ENCODE results near the gene MAPKAPK2.
"Not testable (repeated sequence)": the region's sequence is repeated elsewhere in the genome, so short reads cannot be mapped to it uniquely, and the experiment has no call there.

Gene MAPKAPK2

GRCh38 chr1:206778031-206778430 is 93.3 kb downstream of the MAPKAPK2 start:
- no peak for DNase-seq (ENCODE audit: low spot score)

- not testable (repeated sequence) for DNase-seq (ENCODE audit: low spot score)
Observed at GRCh38 chr1:206778911-206779310, 94.2 kb downstream of the MAPKAPK2 start.

GRCh38 chr1:206779638-206780037 is 94.9 kb downstream of the MAPKAPK2 start:
- DNase-seq (ENCODE audit: low spot score), result no peak

- DNase-seq (ENCODE audit: low spot score), result no peak
Observed at GRCh38 chr1:206782448-206782847, 97.7 kb downstream of the MAPKAPK2 start.

GRCh38 chr1:206783506-206783905 is 98.8 kb downstream of the MAPKAPK2 start:
- DNase-seq (ENCODE audit: low spot score), result no peak
